GM23338 (cell line): ENCODE measurements around the gene GGCX.
"Not testable (repeated sequence)": the region's sequence is repeated elsewhere in the genome, so short reads cannot be mapped to it uniquely, and the experiment has no call there.

ENCODE experiments used
- CREB1 ChIP-seq: fragments of 250-450 bp; sonication (Bioruptor Pico); IDR thresholded peaks from 2 replicates; pipeline ENCODE4 v1.5.0; 2020; ENCODE audit warnings: low read depth, mild to moderate bottlenecking, moderate library complexity
- EZH2 ChIP-seq: fragments of 200-600 bp; sonication (generic); IDR thresholded peaks from one replicate; pipeline ENCODE4 v1.8.0; 2017; ENCODE audit warnings: antibody characterized with exemption, mild to moderate bottlenecking, low read depth; ENCODE audit not compliant: unreplicated experiment
- EZH2phosphoT487 ChIP-seq: fragments of 200-600 bp; sonication (generic); IDR thresholded peaks from one replicate; pipeline ENCODE4 v1.8.1; 2018; ENCODE audit warnings: antibody characterized with exemption; ENCODE audit not compliant: unreplicated experiment
- JUNB ChIP-seq: IDR thresholded peaks from one replicate; pipeline ENCODE4 v1.6.1; 2016; ENCODE audit warnings: antibody characterized with exemption; ENCODE audit not compliant: unreplicated experiment
- POLR2AphosphoS5 ChIP-seq: IDR thresholded peaks from 2 replicates; pipeline ENCODE4 v1.6.1; 2016; ENCODE audit warnings: antibody characterized with exemption, low read depth
- ZNF114 ChIP-seq: fragments of 250-450 bp; sonication (Bioruptor Pico); IDR thresholded peaks from 2 replicates; pipeline ENCODE4 v1.5.0; 2020; ENCODE audit warnings: mild to moderate bottlenecking, moderate library complexity
- TF ChIP-seq, protein P1 (sequence below): IDR thresholded peaks from one replicate; pipeline ENCODE4 v1.6.1; 2018; ENCODE audit warnings: antibody characterized with exemption; ENCODE audit not compliant: unreplicated experiment
- TF ChIP-seq, protein P2 (sequence below), 2 experiments: fragments of 200-600 bp in 1 of 2; sonication (generic) in 1 of 2; conservative IDR thresholded peaks; 2 replicates each; pipeline versions ENCODE4 v1.5.1 to v1.6.1; 2016 to 2017; ENCODE audit warnings: antibody characterized with exemption in 2 of 2, low read depth in 2 of 2, mild to moderate bottlenecking in 2 of 2, moderate library complexity in 1 of 2

DNA sequence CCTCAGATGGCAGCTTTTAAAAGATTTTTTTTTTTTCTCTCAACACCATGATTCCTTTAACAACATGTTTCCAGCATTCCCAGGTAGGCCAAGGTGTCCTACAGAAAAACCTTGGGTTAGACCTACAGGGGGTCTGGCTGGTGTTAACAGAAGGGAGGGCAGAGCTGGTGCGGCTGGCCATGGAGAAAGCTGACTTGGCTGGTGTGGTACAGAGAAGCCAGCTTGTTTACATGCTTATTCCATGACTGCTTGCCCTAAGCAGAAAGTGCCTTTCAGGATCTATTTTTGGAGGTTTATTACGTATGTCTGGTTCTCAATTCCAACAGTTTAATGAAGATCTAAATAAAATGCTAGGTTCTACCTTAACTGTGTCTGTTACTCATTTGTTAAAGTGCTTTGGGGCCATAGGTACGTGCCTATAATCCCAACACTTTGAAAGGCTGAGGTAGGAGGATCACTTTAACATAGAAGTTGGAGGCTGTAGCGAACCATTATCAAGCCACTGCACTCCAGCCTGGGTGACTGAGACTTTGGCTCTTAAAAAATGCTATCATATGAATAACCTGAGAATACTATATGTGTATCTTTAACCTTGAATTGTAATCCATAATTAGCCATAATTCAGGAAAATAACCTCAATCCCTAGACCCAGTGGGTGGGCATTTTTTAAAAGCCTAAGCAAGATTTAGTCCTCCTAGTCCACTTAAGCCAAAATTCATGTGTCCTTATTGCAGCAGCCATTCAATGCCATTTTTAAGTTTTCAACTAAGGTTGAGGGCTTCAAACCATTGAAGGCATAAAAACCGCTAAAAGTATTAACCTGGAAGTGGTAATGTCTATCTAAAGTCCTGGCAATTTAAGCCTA is 16.1 kb downstream of the GGCX start:
- TF ChIP-seq, protein P1, sequence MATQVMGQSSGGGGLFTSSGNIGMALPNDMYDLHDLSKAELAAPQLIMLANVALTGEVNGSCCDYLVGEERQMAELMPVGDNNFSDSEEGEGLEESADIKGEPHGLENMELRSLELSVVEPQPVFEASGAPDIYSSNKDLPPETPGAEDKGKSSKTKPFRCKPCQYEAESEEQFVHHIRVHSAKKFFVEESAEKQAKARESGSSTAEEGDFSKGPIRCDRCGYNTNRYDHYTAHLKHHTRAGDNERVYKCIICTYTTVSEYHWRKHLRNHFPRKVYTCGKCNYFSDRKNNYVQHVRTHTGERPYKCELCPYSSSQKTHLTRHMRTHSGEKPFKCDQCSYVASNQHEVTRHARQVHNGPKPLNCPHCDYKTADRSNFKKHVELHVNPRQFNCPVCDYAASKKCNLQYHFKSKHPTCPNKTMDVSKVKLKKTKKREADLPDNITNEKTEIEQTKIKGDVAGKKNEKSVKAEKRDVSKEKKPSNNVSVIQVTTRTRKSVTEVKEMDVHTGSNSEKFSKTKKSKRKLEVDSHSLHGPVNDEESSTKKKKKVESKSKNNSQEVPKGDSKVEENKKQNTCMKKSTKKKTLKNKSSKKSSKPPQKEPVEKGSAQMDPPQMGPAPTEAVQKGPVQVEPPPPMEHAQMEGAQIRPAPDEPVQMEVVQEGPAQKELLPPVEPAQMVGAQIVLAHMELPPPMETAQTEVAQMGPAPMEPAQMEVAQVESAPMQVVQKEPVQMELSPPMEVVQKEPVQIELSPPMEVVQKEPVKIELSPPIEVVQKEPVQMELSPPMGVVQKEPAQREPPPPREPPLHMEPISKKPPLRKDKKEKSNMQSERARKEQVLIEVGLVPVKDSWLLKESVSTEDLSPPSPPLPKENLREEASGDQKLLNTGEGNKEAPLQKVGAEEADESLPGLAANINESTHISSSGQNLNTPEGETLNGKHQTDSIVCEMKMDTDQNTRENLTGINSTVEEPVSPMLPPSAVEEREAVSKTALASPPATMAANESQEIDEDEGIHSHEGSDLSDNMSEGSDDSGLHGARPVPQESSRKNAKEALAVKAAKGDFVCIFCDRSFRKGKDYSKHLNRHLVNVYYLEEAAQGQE, result not testable (repeated sequence)
- TF ChIP-seq EZH2phosphoT487; EZH2; POLR2AphosphoS5; CREB1 (CRISPR knock-in tag); JUNB; ZNF114 (CRISPR knock-in tag): not testable (repeated sequence)
- TF ChIP-seq, protein P2, sequence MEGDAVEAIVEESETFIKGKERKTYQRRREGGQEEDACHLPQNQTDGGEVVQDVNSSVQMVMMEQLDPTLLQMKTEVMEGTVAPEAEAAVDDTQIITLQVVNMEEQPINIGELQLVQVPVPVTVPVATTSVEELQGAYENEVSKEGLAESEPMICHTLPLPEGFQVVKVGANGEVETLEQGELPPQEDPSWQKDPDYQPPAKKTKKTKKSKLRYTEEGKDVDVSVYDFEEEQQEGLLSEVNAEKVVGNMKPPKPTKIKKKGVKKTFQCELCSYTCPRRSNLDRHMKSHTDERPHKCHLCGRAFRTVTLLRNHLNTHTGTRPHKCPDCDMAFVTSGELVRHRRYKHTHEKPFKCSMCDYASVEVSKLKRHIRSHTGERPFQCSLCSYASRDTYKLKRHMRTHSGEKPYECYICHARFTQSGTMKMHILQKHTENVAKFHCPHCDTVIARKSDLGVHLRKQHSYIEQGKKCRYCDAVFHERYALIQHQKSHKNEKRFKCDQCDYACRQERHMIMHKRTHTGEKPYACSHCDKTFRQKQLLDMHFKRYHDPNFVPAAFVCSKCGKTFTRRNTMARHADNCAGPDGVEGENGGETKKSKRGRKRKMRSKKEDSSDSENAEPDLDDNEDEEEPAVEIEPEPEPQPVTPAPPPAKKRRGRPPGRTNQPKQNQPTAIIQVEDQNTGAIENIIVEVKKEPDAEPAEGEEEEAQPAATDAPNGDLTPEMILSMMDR (conservative IDR thresholded peaks at IDR 0.05; ENCODE audit: low read depth in 2 of 2), result not testable (repeated sequence)
